H9 (cell line): ENCODE measurements around the gene GTF2B. TPM values are rescaled to one million over a fixed set of nuclear protein-coding genes. Genes with fewer than 3 reads are reported as not detected.

ENCODE experiments used
- DNase-seq: peaks from one replicate; pipeline ENCODE4 v3.0.0-alpha.2; 2017
- H2AFZ ChIP-seq: one replicate; pipeline ENCODE4 v1.6.1; 2013; ENCODE audit warnings: mild to moderate bottlenecking, low read length, control low read depth, moderate library complexity
- H2AK5ac ChIP-seq: 2 replicates; pipeline ENCODE4 v1.6.1; 2013; ENCODE audit warnings: low read length, control low read depth, mixed read lengths; ENCODE audit not compliant: insufficient read length
- H2BK120ac ChIP-seq: one replicate; pipeline ENCODE4 v1.6.1; 2013; ENCODE audit warnings: low read depth, mild to moderate bottlenecking, low read length, control low read depth, inconsistent platforms; ENCODE audit not compliant: poor library complexity, severe bottlenecking
- H2BK12ac ChIP-seq: 2 replicates; pipeline ENCODE4 v1.6.1; 2013; ENCODE audit warnings: low read length, control low read depth, mixed read lengths, low read depth; ENCODE audit not compliant: insufficient read length
- H2BK15ac ChIP-seq: 2 replicates; pipeline ENCODE4 v1.6.1; 2013; ENCODE audit warnings: low read depth, low read length, control low read depth
- H2BK20ac ChIP-seq: one replicate; pipeline ENCODE4 v1.6.1; 2013; ENCODE audit warnings: low read depth, mild to moderate bottlenecking, low read length, control low read depth, inconsistent platforms; ENCODE audit not compliant: poor library complexity, severe bottlenecking
- H2BK5ac ChIP-seq: 2 replicates; pipeline ENCODE4 v1.6.1; 2013; ENCODE audit warnings: low read length, control low read depth, mixed read lengths; ENCODE audit not compliant: insufficient read length
- H3K14ac ChIP-seq: 2 replicates; pipeline ENCODE4 v1.6.1; 2013; ENCODE audit warnings: low read length, control low read depth; ENCODE audit not compliant: insufficient read depth
- H3K18ac ChIP-seq: 2 replicates; pipeline ENCODE4 v1.6.1; 2013; ENCODE audit warnings: low read depth, mild to moderate bottlenecking, mixed read lengths, low read length, control low read depth; ENCODE audit not compliant: insufficient read length
- H3K23ac ChIP-seq: 2 replicates; pipeline ENCODE4 v1.6.1; 2013; ENCODE audit warnings: low read length, control low read depth, mixed read lengths, low read depth; ENCODE audit not compliant: insufficient read length
- H3K23me2 ChIP-seq: 2 replicates; pipeline ENCODE4 v1.6.1; 2013; ENCODE audit warnings: low read depth, mild to moderate bottlenecking, mixed read lengths, low read length, control low read depth; ENCODE audit not compliant: insufficient read length, poor library complexity, severe bottlenecking
- H3K27ac ChIP-seq: 2 replicates; pipeline ENCODE4 v1.5.1; 2013; ENCODE audit warnings: low read length, control low read depth, mixed read lengths, low read depth; ENCODE audit not compliant: insufficient read length
- H3K27me3 ChIP-seq: 2 replicates; pipeline ENCODE4 v1.6.1; 2013; ENCODE audit warnings: low read length, control low read depth, inconsistent platforms; ENCODE audit not compliant: insufficient read depth
- H3K4ac ChIP-seq: 2 replicates; pipeline ENCODE4 v1.6.1; 2013; ENCODE audit warnings: low read depth, mild to moderate bottlenecking, control low read depth, inconsistent platforms, low read length, moderate library complexity
- H3K4me1 ChIP-seq: 2 replicates; pipeline ENCODE4 v1.6.1; 2013; ENCODE audit warnings: low read length, control low read depth, inconsistent platforms; ENCODE audit not compliant: insufficient read depth
- H3K4me2 ChIP-seq: 2 replicates; pipeline ENCODE4 v1.6.1; 2013; ENCODE audit warnings: low read length, control low read depth, mixed read lengths; ENCODE audit not compliant: insufficient read length, insufficient read depth
- H3K56ac ChIP-seq: 2 replicates; pipeline ENCODE4 v1.6.1; 2013; ENCODE audit warnings: low read depth, mild to moderate bottlenecking, mixed read lengths, low read length, control low read depth; ENCODE audit not compliant: insufficient read length
- H3K79me1 ChIP-seq: 2 replicates; pipeline ENCODE4 v1.6.1; 2013; ENCODE audit warnings: low read depth, mild to moderate bottlenecking, moderate library complexity, low read length, control low read depth, inconsistent platforms; ENCODE audit not compliant: insufficient read depth, poor library complexity, severe bottlenecking
- H3K79me2 ChIP-seq: 2 replicates; pipeline ENCODE4 v1.6.1; 2013; ENCODE audit warnings: low read length, control low read depth, inconsistent platforms; ENCODE audit not compliant: insufficient read depth
- H3K9ac ChIP-seq: 2 replicates; pipeline ENCODE4 v1.6.1; 2013; ENCODE audit warnings: low read length, control low read depth, mixed read lengths; ENCODE audit not compliant: insufficient read length; ENCODE audit errors: extremely low read depth
- H3K9me3 ChIP-seq: one replicate; pipeline ENCODE4 v1.6.1; 2013; ENCODE audit warnings: low read depth, low read length, inconsistent platforms; ENCODE audit not compliant: control insufficient read depth
- H3T11ph ChIP-seq: one replicate; pipeline ENCODE4 v1.6.1; 2013; ENCODE audit warnings: mild to moderate bottlenecking, low read length, control low read depth, inconsistent platforms
- H4K20me1 ChIP-seq: one replicate; pipeline ENCODE4 v1.6.1; 2013; ENCODE audit not compliant: control insufficient read depth, insufficient read length, insufficient read depth
- H4K5ac ChIP-seq: 2 replicates; pipeline ENCODE4 v1.6.1; 2013; ENCODE audit warnings: low read depth, mild to moderate bottlenecking, mixed read lengths, low read length, control low read depth; ENCODE audit not compliant: insufficient read length
- H4K8ac ChIP-seq: replicated peaks from 2 replicates; pipeline ENCODE4 v1.6.1; 2013; ENCODE audit warnings: low read length, control low read depth, mixed read lengths, low read depth; ENCODE audit not compliant: insufficient read length
- H4K91ac ChIP-seq: 2 replicates; pipeline ENCODE4 v1.6.1; 2013; ENCODE audit warnings: low read depth, mild to moderate bottlenecking, moderate library complexity, mixed read lengths, low read length, control low read depth; ENCODE audit not compliant: insufficient read length
- H3K27ac Mint-ChIP-seq, 3 experiments: 2 replicates in 2 of 3; 3 replicates in 1 of 3; pipeline ENCODE4 v1.8.0; 2020 to 2021; ENCODE audit warnings: mixed read lengths in 3 of 3, mild to moderate bottlenecking in 1 of 3, moderate library complexity in 1 of 3
- H3K27me3 Mint-ChIP-seq: 2 replicates; pipeline ENCODE4 v1.8.0; 2021; ENCODE audit warnings: low read depth, mild to moderate bottlenecking, moderate library complexity, mixed read lengths
- H3K36me3 Mint-ChIP-seq, 3 experiments: 2 replicates in 2 of 3; 3 replicates in 1 of 3; pipeline ENCODE4 v1.8.0; 2020 to 2021; ENCODE audit warnings: low read depth in 3 of 3, mixed read lengths in 3 of 3; ENCODE audit not compliant: insufficient read depth in 1 of 3
- H3K4me1 Mint-ChIP-seq, 2 experiments: 2 replicates each; pipeline ENCODE4 v1.8.0; 2020; ENCODE audit warnings: mixed read lengths in 2 of 2
- H3K4me3 Mint-ChIP-seq, 2 experiments: 2 replicates in 1 of 2; 3 replicates in 1 of 2; pipeline ENCODE4 v1.8.0; 2020 to 2021; ENCODE audit warnings: mild to moderate bottlenecking in 2 of 2, mixed read lengths in 2 of 2, moderate library complexity in 1 of 2
- H3K9me3 Mint-ChIP-seq, 2 experiments: 2 replicates in 1 of 2; 3 replicates in 1 of 2; pipeline ENCODE4 v1.8.0; 2020; ENCODE audit warnings: mild to moderate bottlenecking in 2 of 2, mixed read lengths in 2 of 2, moderate library complexity in 1 of 2
- CTCF ChIP-seq: fragments of 200-600 bp; sonication (generic); conservative IDR thresholded peaks from 3 replicates; pipeline ENCODE4 v1.8.0; 2021; ENCODE audit warnings: antibody characterized with exemption, mild to moderate bottlenecking
- WGBS: extraction: QIAGEN DNeasy Blood & Tissue Kit; methylation state at CpG from one replicate; pipeline ENCODE4 v1.1.7; 2013; ENCODE audit warnings: missing lambda C conversion rate, low lambda C conversion rate, mixed read lengths; ENCODE audit not compliant: insufficient read length; ENCODE audit errors: extremely low coverage; 5-methylcytosine and 5-hydroxymethylcytosine counted together
- total RNA-seq: library from RNA; stranded (reverse); gene quantifications from 2 replicates; pipeline ENCODE4 v1.2.1, GENCODE V29; 2021

The GTF2B gene
- total RNA-seq, 1 experiment from 2014 or later = 23.2 TPM

GRCh38 chr1:88922214-88922613 is 30.8 kb upstream of the GTF2B start:
- Histone ChIP-seq H2BK12ac (no peak overlapping the region), H3K23me2 (no peaks in the 10 kb centered on the region), H3T11ph (no peak overlapping the region), H2AK5ac (no peak overlapping the region), H3K14ac (no peak overlapping the region), H4K20me1 (no peaks in the 10 kb centered on the region), H3K27me3 (no peaks in the 10 kb centered on the region), H4K8ac (no peak overlapping the region), H3K79me2 (no peaks in the 10 kb centered on the region), H3K18ac (no peak overlapping the region), H2BK120ac (no peak overlapping the region), H2AFZ (no peak overlapping the region), H3K27ac (no peak overlapping the region), H4K91ac (no peak overlapping the region), H3K56ac (no peak overlapping the region), H2BK20ac (no peak overlapping the region), H3K9me3 (no peaks in the 10 kb centered on the region), H3K4me2 (no peak overlapping the region), H3K4me1 (no peaks in the 10 kb centered on the region), H3K23ac (no peak overlapping the region), H4K5ac (no peak overlapping the region), H2BK5ac (no peak overlapping the region), H3K4ac (no peak overlapping the region), H3K79me1 (no peaks in the 10 kb centered on the region), H2BK15ac (no peak overlapping the region), H3K9ac (no peak overlapping the region)
- WGBS = no CpG with 5 or more reads among the region's 3 CpGs
- peaks cover 0 to 5% of the 10 kb centered on the region in 2 experiments; a peak in 2 of 4 replicates for H3K4me1 Mint-ChIP-seq
- H3K27me3 Mint-ChIP-seq = no peaks in the 10 kb centered on the region
- H3K9me3 Mint-ChIP-seq = peaks cover 1 to 7% of the 10 kb centered on the region in 2 experiments
- TF ChIP-seq CTCF = peak; percentile 49; the same call in 2 of the 3 replicates
- peaks cover 23 to 34% (median 30%) of the 10 kb centered on the region in 3 experiments for H3K36me3 Mint-ChIP-seq
- no peak for DNase-seq
- no peak overlapping the region for H3K27ac Mint-ChIP-seq
- H3K4me3 Mint-ChIP-seq = no peak overlapping the region; a peak in 1 of 5 replicates
